Transverse colon (tissue), 4 donors: Measurements from ENCODE around the gene ADGRB2.

ENCODE experiments used
- EP300 ChIP-seq: sonication (generic); formaldehyde crosslinking; IDR thresholded peaks from one replicate; pipeline ENCODE4 v1.6.1; 2017; ENCODE audit warnings: antibody characterized with exemption, low read depth
- POLR2A ChIP-seq: fragments of 450-650 bp; IDR thresholded peaks from one replicate; pipeline ENCODE4 v1.6.1; 2016; ENCODE audit warnings: antibody characterized with exemption, mild to moderate bottlenecking, moderate library complexity
- POLR2AphosphoS5 ChIP-seq, 3 donors: sonication (generic); formaldehyde crosslinking; IDR thresholded peaks; one replicate each; pipeline ENCODE4 v1.6.1; 2016; ENCODE audit warnings: antibody characterized with exemption in 3 of 3
- TF ChIP-seq, protein P1 (sequence below), 5 experiments: fragments of 200-600 bp in 3 of 5; fragments of 450-650 bp in 2 of 5; sonication (generic) in 3 of 5; IDR thresholded peaks; 1 replicate in 2 of 5; 2 replicates in 3 of 5; pipeline ENCODE4 v1.5.1; 2016 to 2017; ENCODE audit warnings: antibody characterized with exemption in 5 of 5, inconsistent platforms in 3 of 5, mild to moderate bottlenecking in 2 of 5, moderate library complexity in 1 of 5

DNA sequence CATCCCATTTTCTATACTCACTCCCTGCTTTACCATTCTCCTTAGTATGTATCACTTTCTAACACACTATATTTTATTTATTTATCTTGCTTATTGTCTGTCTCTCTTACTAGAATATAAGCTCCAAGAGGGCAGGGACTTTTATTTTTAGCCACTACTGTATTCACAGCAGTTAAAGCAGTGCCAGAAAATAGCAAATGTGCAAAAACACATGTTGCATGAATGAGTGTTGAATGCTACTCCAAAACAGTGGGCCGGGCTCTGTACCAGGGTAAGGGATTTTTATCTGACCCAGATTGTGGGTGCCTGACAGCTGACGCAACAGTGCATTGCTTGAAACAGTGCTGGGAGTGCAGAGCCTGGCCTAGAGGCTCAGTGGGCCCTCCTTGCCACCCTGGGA, 85.0 kb downstream of the ADGRB2 start:
- TF ChIP-seq, protein P1, sequence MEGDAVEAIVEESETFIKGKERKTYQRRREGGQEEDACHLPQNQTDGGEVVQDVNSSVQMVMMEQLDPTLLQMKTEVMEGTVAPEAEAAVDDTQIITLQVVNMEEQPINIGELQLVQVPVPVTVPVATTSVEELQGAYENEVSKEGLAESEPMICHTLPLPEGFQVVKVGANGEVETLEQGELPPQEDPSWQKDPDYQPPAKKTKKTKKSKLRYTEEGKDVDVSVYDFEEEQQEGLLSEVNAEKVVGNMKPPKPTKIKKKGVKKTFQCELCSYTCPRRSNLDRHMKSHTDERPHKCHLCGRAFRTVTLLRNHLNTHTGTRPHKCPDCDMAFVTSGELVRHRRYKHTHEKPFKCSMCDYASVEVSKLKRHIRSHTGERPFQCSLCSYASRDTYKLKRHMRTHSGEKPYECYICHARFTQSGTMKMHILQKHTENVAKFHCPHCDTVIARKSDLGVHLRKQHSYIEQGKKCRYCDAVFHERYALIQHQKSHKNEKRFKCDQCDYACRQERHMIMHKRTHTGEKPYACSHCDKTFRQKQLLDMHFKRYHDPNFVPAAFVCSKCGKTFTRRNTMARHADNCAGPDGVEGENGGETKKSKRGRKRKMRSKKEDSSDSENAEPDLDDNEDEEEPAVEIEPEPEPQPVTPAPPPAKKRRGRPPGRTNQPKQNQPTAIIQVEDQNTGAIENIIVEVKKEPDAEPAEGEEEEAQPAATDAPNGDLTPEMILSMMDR (IDR thresholded peaks at IDR 0.05): no peak
- TF ChIP-seq EP300 (no peak), POLR2A (no peak), POLR2AphosphoS5 (IDR thresholded peaks at IDR 0.05) (no peak)
